HCT116 (cell line): ENCODE results near the gene ZDBF2.

Source experiments
- CTCF ChIP-seq, 3 experiments: fragments of 200-600 bp in 1 of 3; sonication (generic) in 1 of 3; IDR thresholded peaks in 2 of 3; conservative IDR thresholded peaks in 1 of 3; 2 replicates each; pipeline ENCODE4 v1.5.1; 2012 to 2017; ENCODE audit warnings: low read depth in 2 of 3, low read length in 2 of 3, antibody characterized with exemption in 1 of 3, borderline replicate concordance in 1 of 3, control low read depth in 1 of 3, mild to moderate bottlenecking in 1 of 3, mixed read lengths in 1 of 3, mixed run types in 1 of 3, moderate library complexity in 1 of 3; ENCODE audit not compliant: insufficient read depth in 1 of 3
- EZH2phosphoT487 ChIP-seq: fragments of 200-600 bp; IDR thresholded peaks from 2 replicates; pipeline ENCODE4 v1.6.1; 2018; ENCODE audit warnings: antibody characterized with exemption, borderline replicate concordance
- SIN3A ChIP-seq: IDR thresholded peaks from 2 replicates; pipeline ENCODE4 v1.6.1; 2012; ENCODE audit warnings: low read depth

GRCh38 chr2:206229642-206230041, 44.8 kb upstream of the ZDBF2 start:
- TF ChIP-seq CTCF (IDR thresholded peaks at IDR 0.05 in 2 of 3, conservative IDR thresholded peaks at IDR 0.05 in 1 of 3; ENCODE audit: borderline replicate concordance in 1 of 3, insufficient read depth in 1 of 3, low read depth in 2 of 3, low read length in 2 of 3) (no peak), SIN3A (no peak), EZH2phosphoT487 (no peak)
